Stimulated activated CD8-positive, alpha-beta memory T cell treated with anti-CD3 and anti-CD28 coated beads, Interleukin-15, amount 100 ng/mL, for 1 hour (primary cell): Measurements from ENCODE around the gene BTBD19.
"Not testable (repeated sequence)": the region's sequence is repeated elsewhere in the genome, so short reads cannot be mapped to it uniquely, and the experiment has no call there.

Source experiments
- DNase-seq: peaks from one replicate; pipeline ENCODE4 v3.0.0-alpha.2; 2020; ENCODE audit warnings: low read depth

BTBD19 gene

GRCh38 chr1:44808063-44808937 is at the start of gene BTBD19:
Gene BTBD19, plus strand, starts transcription at chr1:44808523. Its CDS starts 298 bp downstream, at chr1:44808821.
- no peak for DNase-seq

GRCh38 chr1:44759077-44759476 is 49.2 kb upstream of the BTBD19 start:
- DNase-seq, result no peak

GRCh38 chr1:44760876-44761275 is 47.4 kb upstream of the BTBD19 start:
- DNase-seq, result no peak

GRCh38 chr1:44766421-44766820 is 41.9 kb upstream of the BTBD19 start:
- not testable (repeated sequence) for DNase-seq

DNA sequence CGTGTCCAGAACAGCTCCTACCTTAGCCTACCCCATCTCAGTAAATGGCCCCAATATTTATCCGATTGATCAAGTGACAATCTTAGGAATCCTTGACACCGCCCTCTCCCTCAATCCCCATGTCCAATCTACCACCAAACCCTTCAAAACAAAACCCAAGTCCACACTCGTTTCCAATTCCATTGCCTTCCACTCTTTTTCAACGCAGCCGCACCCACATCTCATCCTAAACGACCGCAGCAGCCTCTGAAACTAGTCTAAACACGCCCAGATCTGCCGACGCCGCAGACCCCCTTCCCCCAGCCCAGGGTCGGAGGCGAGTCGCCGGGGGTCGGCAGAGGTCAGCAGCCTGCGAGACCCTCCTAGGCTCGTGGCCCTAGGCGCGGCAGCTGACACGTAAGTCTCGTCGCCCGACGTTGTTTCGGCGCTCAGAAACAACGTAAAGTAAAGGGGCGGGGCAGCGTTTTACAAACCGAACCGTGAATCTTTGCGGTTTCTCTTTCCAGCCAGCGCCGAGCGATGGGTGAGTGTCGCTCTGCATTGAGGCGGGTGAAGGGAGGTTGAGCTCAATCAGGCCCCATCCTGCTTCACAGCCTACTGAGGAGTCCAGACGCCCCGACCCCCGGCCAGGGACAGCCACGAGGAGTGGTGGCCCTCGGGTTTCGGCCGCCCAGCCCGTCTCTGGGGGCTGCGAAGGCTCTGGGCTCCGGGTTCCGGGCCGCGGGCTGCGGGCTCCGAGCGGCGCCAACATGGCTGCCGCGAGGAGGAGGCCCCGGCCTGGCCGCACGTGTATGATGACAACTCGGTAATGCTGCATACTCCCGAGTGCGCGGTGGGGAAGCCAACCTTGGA is 33.0 kb upstream of the BTBD19 start, which contains the start of gene RPS8:
Gene RPS8 (plus strand): TSS at position 463 of the 852 bp plus-strand sequence. CDS start 57 bp downstream, at position 520.
- peak; percentile 84 for DNase-seq

DNA sequence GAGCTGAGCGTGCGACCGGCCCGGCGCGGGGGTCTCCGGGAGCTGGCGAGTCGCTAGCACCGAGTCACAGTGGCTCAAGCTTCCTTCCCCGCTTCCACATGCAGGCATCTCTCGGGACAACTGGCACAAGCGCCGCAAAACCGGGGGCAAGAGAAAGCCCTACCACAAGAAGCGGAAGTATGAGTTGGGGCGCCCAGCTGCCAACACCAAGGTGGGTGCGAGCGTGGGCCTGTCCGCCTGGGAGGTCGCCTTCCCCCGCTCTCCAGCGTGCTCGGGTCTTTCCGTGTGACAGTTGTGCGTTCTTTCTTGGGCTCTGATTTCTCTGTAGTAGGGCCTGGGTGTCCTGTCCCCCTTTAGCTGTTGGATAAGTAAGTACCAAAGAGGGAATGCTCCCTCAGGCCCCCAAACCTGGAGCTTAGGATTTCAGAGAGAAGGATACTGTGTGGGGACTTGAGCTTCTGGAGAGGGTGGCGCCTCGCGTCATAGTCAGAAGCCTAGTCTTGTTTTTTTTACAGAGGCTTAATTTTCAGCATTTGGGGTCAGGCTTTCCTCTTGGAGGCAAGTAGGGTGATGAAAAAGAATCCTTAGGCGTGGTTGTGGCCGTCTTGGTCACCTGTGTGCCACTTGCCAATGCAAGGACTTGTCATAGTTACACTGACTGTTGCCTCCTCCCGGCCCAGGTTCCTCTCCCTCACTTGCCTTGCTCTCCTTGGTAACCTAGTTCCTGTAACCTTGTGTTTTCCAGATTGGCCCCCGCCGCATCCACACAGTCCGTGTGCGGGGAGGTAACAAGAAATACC is 32.2 kb upstream of the BTBD19 start:
- no peak for DNase-seq

- DNase-seq, result no peak
Observed at GRCh38 chr1:44776730-44777068, 31.6 kb upstream of the BTBD19 start.

- no peak for DNase-seq
Observed at GRCh38 chr1:44777547-44777946, 30.8 kb upstream of the BTBD19 start.

DNA sequence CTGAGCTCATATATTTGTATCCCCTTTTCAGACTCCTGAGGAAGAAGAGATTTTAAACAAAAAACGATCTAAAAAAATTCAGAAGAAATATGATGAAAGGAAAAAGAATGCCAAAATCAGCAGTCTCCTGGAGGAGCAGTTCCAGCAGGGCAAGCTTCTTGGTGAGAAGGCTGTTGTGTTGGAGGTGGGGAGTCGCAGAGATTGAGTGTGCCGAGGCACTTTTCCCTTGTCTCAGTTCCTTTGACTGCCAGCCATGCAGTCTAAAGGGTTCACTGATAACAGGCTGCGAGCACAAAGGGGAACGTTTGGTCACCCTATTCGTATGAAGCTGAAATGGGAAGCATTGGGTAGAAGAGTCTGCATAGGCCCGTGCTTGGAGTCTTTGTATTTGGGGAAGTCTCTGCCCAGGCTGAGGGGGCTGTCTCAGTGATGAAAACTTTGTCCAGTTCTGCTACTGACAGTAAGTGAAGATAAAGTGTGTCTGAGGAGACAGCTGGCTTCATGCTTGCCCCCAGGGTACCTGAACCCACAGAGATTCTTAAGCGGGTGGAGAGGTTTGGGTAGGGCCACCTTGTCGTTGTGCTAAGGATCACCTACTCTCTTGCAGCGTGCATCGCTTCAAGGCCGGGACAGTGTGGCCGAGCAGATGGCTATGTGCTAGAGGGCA is 30.2 kb upstream of the BTBD19 start:
- DNase-seq, result no peak

DNA sequence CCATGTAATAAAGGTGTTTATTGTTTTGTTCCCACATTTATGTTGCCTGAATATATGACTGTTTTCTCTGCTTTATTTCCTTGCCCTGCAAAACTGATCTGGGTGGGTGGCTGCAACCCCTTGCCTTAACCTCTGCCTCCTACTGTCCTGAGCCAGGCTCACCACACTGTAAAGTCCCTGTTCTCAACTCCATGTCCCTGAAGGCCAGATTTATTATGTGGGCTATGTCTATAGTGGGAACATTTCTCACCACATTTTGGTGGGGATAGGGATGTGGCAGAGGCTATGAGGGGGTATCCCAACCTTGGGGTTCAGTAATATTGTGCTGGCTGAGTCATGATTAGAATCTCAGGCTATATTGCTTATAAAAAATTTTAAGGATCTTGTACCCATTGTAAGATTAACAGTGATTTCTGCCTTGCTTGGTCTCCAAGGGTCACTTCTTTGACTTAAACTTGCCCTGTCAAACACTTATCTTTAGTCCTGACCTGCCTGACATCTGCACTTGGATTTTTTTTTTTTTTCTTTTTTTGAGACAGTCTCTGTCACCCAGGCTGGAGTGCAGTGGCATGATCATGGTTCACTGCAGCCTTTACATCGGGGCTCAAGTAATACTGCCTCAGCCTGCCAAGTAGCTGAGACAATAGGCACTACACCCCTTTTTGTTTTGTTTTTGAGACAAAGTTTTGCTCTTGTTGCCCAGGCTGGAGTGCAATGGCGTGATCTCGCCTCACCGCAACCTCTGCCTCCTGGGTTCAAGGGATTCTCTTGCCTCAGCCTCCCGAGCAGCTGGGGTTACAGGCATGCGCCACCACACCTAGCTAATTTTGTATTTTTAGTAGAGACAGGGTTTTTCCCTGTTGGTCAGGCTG is 29.4 kb upstream of the BTBD19 start:
- no peak for DNase-seq

GRCh38 chr1:44780583-44781121 is 27.7 kb upstream of the BTBD19 start:
- no peak for DNase-seq

DNA sequence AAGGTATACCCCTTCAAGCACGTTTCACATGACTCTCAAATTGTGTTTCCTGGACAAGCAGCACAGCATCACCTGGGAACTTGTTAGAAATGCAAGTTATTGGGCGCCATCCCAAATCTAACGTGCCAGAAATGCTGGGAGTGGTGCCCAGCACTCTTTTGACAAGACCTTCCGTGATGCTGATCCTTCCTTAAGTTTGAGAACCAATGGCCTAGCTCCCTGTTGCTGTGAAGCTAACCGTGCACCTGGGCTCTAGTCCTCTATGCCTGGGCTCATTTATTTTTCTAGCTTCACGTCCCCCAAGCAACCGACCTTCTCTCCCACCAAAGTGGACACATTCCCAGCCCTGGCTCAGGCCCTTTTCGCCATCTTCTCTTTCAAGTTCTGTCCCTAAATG is 24.6 kb upstream of the BTBD19 start:
- no peak for DNase-seq

DNA sequence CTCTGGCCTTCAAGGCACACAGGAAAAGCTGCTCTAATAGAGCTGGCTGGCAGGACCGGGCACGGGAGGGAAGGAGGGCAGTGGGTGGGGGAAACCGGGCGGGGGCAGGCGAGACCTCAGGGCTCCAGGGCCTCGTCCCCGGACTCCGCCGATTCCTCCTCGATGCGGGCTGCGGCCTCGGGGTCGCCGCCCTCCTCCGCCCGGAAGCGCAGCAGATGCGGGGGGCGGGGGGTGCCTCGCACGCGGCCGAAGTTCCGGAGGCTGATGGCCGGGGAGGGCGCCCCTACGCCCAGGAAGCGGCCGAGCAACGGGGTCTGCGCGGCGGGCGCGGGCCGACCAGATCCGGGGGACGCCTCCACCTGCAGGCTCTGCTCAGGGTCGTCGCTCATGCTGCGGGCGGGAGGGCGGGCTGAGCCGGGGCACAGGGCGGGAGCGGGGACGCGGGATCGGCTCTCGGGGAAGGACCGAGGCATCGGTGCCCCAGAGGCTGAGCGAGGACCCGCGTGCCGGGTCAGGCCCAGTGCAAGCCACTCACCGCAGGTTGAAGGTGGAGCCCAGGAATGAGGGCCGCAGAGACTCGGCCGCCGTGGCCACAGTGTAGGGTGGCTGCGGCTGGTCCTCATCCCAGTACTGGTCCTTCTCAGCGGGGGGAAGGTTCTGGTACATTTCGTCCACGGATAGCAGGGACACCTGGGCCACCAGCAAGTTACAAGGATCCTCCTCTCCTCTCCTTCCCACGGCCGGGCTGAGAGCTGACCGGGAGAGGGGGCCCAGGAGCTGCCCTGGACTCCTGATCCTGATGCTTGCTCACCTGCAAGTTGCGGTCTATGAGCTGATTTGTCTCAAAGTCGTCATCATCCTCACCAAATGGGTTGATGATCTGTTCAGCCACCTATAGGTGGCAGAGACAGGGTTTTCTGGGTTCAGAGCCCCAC is 24.0 kb upstream of the BTBD19 start:
- DNase-seq, result no peak

- no peak for DNase-seq
Observed at GRCh38 chr1:44785029-44785380, 23.3 kb upstream of the BTBD19 start.

DNA sequence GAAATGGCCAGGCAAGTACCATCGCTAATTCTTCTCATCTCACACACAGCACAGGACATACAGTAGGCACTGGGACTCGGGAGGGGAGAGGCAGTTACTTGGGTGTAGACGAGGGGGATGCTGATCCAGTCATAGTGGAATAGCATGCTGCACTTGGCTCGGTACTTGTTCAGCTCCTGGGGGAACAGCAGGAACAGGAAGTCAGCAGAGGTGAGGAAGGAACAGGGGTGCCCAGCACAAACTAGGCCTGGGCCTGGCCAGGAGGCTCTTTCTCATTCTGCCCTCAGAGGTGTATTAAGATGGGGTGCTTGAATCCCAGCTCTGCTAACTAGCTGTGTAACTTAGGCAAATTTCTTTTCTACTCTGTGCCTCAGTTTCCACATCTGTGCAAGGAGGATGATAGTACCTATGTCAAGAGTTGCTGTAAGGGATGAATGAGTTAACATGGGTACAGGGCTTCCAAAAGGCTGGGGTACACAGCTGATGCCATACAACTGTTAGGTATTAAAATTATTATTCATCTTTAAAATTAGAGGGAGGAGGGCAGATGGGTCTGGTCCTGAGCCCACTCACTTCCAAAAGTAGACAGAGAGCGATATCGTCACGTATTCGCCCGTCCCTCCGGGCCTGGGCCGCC is 22.7 kb upstream of the BTBD19 start:
- no peak for DNase-seq

- no peak for DNase-seq
Observed at GRCh38 chr1:44786138-44786840, 22.0 kb upstream of the BTBD19 start.

- DNase-seq, result no peak
Observed at GRCh38 chr1:44786841-44787426, 21.4 kb upstream of the BTBD19 start.

GRCh38 chr1:44787506-44787905 is 20.8 kb upstream of the BTBD19 start:
- no peak for DNase-seq
